GM19193 (cell line): ENCODE data around the gene NEDD8.

Experiments
- POLR2A ChIP-seq: IDR thresholded peaks from 4 replicates; pipeline ENCODE4 v1.6.1; 2011; ENCODE audit not compliant: insufficient read depth, insufficient read length; ENCODE audit errors: extremely low read depth

The NEDD8 gene

GRCh38 chr14:24258548-24259265 lies 26.5 kb upstream of the NEDD8 start:
- TF ChIP-seq POLR2A, result no peak

DNA sequence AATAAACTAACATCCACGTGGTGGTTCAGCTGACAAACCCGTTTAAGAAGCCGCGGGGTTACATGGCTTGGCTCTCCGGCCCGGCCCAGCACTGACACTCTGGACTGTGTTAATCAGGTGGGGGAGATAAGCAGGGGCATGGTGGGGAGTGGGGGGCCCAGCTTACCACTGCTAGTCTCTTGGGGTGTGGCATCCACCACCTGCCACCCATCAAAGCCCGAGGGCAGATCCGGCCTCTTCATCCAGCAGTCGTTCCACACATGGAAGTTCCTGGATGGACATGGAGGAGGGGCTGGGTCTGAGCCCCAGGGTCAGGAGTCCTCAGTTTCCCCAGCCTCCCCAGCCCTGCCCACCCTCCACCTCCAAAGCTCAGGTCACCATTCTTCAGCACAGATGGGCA lies 26.0 kb upstream of the NEDD8 start:
- TF ChIP-seq POLR2A, result no peak

DNA sequence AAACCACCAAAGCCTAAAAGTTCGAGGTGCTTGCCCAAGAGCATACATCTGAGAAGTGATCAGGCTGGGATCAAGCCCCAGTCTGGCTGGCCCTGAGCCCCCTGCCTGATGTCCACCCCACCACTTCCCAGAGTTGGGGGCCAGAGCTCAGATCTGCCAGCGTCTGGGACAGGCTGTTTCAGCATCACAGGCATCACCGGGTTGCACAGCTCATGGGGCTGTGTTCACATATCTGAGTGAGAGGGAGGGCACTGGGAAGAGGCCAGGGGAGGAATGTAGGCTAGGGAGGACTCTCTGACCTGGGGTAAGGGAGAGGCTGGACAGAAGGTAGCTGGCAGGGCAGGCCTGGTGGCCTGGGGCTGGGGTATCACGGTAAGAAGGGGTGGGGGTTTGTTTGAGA lies 24.8 kb upstream of the NEDD8 start:
- no peak for TF ChIP-seq POLR2A

DNA sequence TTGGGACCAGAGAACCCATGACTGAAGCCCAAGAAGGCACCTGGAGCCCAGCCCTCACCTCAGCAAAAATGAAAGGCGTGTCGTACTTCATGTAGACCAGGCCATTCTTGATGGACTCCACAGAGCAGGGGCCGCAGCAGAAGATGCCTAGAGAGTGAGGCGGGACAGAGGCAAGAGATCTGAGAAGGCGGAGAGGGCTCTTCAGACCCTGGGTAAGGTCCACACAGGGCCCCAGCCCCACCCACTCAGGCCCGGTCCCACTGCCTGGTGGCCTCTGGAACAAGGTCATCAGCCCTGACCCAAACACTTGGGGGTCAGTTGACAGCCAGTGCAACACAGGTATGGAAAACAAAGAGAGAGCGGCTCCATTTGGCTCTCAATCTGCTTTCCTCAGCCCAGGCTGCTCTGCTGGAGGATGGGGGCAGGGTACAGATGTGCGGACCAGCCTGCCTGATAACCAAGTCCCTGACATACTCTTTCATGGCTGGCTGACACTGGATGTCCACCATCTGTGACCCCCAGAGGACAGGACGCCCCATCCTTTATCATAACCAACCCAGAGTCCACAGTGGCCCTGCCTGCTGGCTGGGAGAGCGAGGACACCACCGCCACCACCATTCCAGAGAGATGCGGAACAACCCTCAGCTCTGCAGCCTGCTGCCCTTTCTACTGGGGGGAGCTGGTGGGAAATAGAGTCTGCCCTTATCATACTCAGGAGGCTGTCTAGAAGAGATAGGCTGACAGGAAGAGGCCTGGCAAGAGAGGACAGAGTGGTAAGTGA lies 24.0 kb upstream of the NEDD8 start:
- TF ChIP-seq POLR2A, result no peak

GRCh38 chr14:24255438-24255837 lies 23.3 kb upstream of the NEDD8 start:
- no peak for TF ChIP-seq POLR2A

DNA sequence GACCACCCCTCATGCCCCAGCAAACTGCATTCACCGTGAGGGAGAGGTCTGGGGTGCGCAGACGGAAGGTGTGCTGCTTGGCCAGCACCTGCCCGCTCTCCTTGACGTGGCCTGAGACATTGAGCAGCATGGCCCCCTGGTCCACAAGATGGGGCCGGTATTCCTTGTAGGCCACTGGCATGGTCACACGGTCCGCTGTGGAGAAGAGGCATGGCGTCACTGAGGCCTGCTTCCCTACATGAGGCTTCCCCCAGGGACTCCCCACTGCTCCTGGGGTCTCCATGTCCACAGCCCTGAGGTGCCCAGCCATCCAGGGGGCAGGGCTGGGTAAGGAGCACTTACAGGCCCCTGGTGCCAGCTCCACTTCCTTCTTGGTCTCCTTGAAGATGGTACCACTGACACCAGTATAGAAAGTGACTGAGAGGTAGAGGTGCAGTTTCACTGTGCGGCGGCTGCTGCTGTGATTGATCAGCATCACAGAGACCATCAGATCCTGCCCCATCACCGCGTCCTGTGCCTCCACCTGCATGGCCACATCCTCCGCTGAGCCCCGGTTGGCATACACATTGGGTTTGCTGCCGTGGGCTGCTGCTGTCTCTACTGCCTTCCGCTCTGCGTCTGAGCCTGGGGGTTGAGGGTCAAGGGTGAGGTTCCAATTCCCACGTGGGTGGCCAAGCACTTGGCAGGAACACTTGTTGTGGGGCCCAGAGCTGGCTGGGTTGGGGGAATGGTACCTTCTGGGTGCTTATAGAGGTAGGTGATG lies 22.6 kb upstream of the NEDD8 start:
- no peak for TF ChIP-seq POLR2A

DNA sequence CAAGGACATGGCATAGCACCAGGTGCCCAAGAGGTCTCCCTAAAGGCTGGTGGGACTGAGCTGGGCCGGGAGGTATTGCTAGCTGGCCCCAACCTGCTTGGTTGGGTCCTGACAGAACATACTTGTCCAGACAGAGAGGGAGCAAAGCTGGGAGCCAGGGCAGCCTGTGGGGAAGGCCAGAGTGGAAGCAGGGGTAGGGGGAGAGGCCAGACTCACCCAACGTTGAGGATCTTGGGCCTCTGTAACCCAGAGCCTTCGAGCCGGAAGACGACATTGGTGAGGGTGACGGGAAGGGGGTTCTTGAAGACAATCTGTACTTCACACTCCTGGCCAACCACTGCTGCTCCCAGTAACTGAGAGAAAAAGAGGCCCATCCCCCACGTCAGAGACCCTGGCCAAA lies 21.8 kb upstream of the NEDD8 start:
- no peak for TF ChIP-seq POLR2A

DNA sequence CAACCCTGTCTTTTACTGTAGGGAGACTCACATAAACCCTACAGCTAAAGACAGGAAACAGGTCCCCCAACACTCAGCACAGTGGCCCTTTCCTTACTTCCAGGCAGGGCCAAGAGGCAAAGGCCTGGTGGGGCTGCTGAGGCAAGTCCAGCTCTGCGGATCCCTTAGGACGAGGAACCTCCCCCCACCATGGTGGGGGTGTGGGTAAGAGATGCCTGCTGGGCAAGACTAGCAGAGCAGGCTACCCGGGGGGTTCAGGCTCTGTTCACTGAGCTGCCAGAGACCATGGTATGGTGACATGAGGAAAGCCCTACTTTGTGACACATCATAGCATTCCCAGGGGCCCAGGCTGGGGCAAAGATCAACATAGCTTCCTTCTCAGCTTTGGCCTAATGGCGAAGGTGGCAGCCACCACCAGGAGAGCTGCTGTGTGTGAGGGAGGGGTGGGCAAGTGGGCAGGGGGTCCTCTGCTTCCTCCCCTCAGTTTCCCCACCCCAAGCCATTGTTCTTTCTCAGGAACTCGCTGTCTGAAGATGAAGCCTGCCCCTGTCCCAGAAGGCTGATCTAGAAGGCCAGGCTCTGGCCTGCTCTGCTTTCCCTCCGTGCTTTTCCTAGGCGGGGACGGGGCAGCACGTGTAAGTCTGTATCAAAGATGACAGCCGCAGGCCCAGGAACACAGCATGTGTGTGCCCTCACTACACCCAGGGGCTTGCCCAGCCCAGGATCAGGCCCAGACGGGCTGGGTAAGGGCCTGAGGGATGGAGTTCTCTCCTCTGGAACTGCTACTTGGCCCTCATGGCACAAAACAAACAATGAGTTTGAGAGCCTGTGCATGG lies 20.3 kb upstream of the NEDD8 start:
- no peak for TF ChIP-seq POLR2A

GRCh38 chr14:24251880-24252288 lies 19.7 kb upstream of the NEDD8 start:
- no peak for TF ChIP-seq POLR2A

GRCh38 chr14:24250354-24250753 lies 18.2 kb upstream of the NEDD8 start:
- no peak for TF ChIP-seq POLR2A

GRCh38 chr14:24249230-24250021 lies 17.3 kb upstream of the NEDD8 start:
- TF ChIP-seq POLR2A, result no peak

DNA sequence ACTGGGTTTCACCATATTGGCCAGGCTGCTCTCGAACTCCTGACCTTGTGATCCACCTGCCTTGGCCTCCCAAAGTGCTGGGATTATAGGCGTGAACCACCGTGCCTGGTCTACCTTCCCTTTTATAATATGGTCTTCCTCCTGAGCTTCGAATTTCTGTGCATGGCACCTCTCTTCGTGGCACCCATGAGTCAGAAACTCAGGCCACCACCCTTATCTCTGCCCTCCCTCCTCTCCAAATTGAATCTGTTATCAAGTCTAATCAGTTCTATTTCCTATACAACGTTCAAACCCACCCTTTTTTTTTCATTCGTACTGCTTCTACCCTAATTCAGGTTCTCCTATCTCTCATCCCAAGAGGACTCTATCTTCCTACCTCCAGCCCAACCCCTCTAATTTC lies 15.3 kb upstream of the NEDD8 start:
- TF ChIP-seq POLR2A, result no peak

GRCh38 chr14:24246765-24247212 lies 14.6 kb upstream of the NEDD8 start:
- no peak for TF ChIP-seq POLR2A

- no peak for TF ChIP-seq POLR2A
These were observed 11.2 kb upstream of the NEDD8 start for GRCh38 chr14:24243336-24243836.

DNA sequence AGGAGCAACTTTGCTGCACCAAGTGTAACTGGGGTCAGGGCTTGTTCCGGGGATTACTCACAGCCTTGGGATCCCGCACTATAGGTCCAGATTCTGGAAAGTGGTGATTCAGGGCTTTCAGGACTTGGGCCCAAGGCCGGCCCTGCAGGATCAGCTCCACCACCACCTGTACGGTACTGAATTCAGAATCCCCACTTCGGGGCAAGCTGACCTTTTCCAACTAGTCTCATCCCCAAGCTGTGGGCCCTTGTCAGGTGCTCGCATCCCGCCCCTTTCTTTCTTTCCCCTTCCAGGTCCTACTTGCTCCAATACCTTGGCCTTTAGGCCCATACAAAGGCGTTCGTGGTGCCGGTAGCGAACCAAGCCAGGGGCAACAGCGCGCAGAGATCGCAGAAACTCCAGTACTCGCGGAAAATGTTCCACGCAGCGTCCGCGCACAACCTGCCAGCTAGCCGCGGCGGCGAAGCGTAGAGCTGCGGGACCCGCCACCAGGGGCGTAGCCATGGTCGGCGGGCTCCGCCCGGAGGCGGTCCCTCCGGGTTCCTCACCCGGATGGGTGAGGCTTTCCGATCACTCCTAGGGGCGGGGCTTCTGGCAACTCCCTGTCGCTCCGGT lies 9.8 kb upstream of the NEDD8 start:
- TF ChIP-seq POLR2A, result no peak
